ENCODE measurements around the gene ENPP3.

The ENPP3 gene

GRCh38 chr6:131773284-131773950 lies 136.3 kb downstream of the ENPP3 start:
- Histone ChIP-seq H3K9me3 (ENCODE audit: insufficient read depth, low read length, severe bottlenecking) (no peaks in the 10 kb centered on the region), H2AFZ (ENCODE audit: low read depth, low read length) (no peak overlapping the region), H3K36me3 (ENCODE audit: insufficient read depth, low read length) (no peaks in the 10 kb centered on the region), H3K27ac (ENCODE audit: low read length) (no peak overlapping the region), H3K79me2 (ENCODE audit: insufficient read depth, low read length) (no peaks in the 10 kb centered on the region), H3K4me3 (ENCODE audit: low read depth in 1 of 2, low read length in 2 of 2) (no peak overlapping the region), H4K20me1 (ENCODE audit: insufficient read depth, low read length) (no peaks in the 10 kb centered on the region), H3K9ac (ENCODE audit: low read depth, low read length) (no peak overlapping the region), H3K4me1 (ENCODE audit: insufficient read depth, low read length) (no peaks in the 10 kb centered on the region), H3K4me2 (ENCODE audit: insufficient read depth, low read length) (no peak overlapping the region), H3K27me3 (ENCODE audit: insufficient read depth, low read length, poor library complexity) (peaks cover 18% of the 10 kb centered on the region)
- no peak for ATAC-seq (ENCODE audit: insufficient read depth, low read depth)
- DNase-seq = no peak
- TF ChIP-seq CTCF (IDR thresholded peaks at IDR 0.05; ENCODE audit: borderline replicate concordance, extremely low read depth, low read length, poor library complexity, severe bottlenecking) = no peak
- no peak for TF ChIP-seq EZH2 (IDR thresholded peaks at IDR 0.05; ENCODE audit: borderline replicate concordance, low read depth, low read length, severe bottlenecking)

GRCh38 chr6:131775886-131776285 lies 138.8 kb downstream of the ENPP3 start:
- no peak overlapping the region for H3K27ac ChIP-seq (ENCODE audit: low read length)

GRCh38 chr6:131776985-131777384 lies 139.9 kb downstream of the ENPP3 start:
- Histone ChIP-seq H3K9ac (ENCODE audit: low read depth, low read length) (no peak overlapping the region), H2AFZ (ENCODE audit: low read depth, low read length) (no peak overlapping the region), H3K79me2 (ENCODE audit: insufficient read depth, low read length) (no peaks in the 10 kb centered on the region), H3K4me1 (ENCODE audit: insufficient read depth, low read length) (no peaks in the 10 kb centered on the region), H3K27ac (ENCODE audit: low read length) (no peak overlapping the region), H3K4me3 (ENCODE audit: low read depth in 1 of 2, low read length in 2 of 2) (no peak overlapping the region), H3K4me2 (ENCODE audit: insufficient read depth, low read length) (no peak overlapping the region), H3K9me3 (ENCODE audit: insufficient read depth, low read length, severe bottlenecking) (no peaks in the 10 kb centered on the region), H3K27me3 (ENCODE audit: insufficient read depth, low read length, poor library complexity) (peaks cover 12% of the 10 kb centered on the region), H3K36me3 (ENCODE audit: insufficient read depth, low read length) (no peaks in the 10 kb centered on the region), H4K20me1 (ENCODE audit: insufficient read depth, low read length) (no peaks in the 10 kb centered on the region; the same call in 1 of the 2 replicates)
- no peak for ATAC-seq (ENCODE audit: insufficient read depth, low read depth)
- TF ChIP-seq CTCF (IDR thresholded peaks at IDR 0.05; ENCODE audit: borderline replicate concordance, extremely low read depth, low read length, poor library complexity, severe bottlenecking) = no peak
- no peak for TF ChIP-seq EZH2 (IDR thresholded peaks at IDR 0.05; ENCODE audit: borderline replicate concordance, low read depth, low read length, severe bottlenecking)
- DNase-seq = no peak

More at GRCh38 chr6:131775886-131776285, 138.8 kb downstream of the ENPP3 start:
- TF ChIP-seq EZH2 (IDR thresholded peaks at IDR 0.05; ENCODE audit: borderline replicate concordance, low read depth, low read length, severe bottlenecking) (no peak), CTCF (IDR thresholded peaks at IDR 0.05; ENCODE audit: borderline replicate concordance, extremely low read depth, low read length, poor library complexity, severe bottlenecking) (no peak)
- no peaks in the 10 kb centered on the region for H3K9me3 ChIP-seq (ENCODE audit: insufficient read depth, low read length, severe bottlenecking)
- H3K79me2 ChIP-seq (ENCODE audit: insufficient read depth, low read length) = no peaks in the 10 kb centered on the region
- no peak overlapping the region for H2AFZ ChIP-seq (ENCODE audit: low read depth, low read length)
- H3K4me1 ChIP-seq (ENCODE audit: insufficient read depth, low read length) = no peaks in the 10 kb centered on the region
- ATAC-seq (ENCODE audit: insufficient read depth, low read depth) = no peak
- peaks cover 12% of the 10 kb centered on the region for H3K27me3 ChIP-seq (ENCODE audit: insufficient read depth, low read length, poor library complexity)
- H3K36me3 ChIP-seq (ENCODE audit: insufficient read depth, low read length) = no peaks in the 10 kb centered on the region
- H3K4me2 ChIP-seq (ENCODE audit: insufficient read depth, low read length) = no peak overlapping the region
- no peak overlapping the region for H3K9ac ChIP-seq (ENCODE audit: low read depth, low read length)
- H4K20me1 ChIP-seq (ENCODE audit: insufficient read depth, low read length) = no peaks in the 10 kb centered on the region
- no peak for DNase-seq
- H3K4me3 ChIP-seq (ENCODE audit: low read depth in 1 of 2, low read length in 2 of 2) = no peak overlapping the region

All from DND-41 (cell line).